Thoracic aorta (tissue), 2 donors: ENCODE data around the gene PCK1. TPM values are rescaled to one million over a fixed set of nuclear protein-coding genes. Genes with fewer than 3 reads are reported as not detected.

Experiments used
- ATAC-seq: fragments of 150-250 bp; one replicate; pipeline ENCODE4 v1.8.0; 2017; ENCODE audit warnings: low read depth; ENCODE audit not compliant: insufficient number of reproducible peaks, low FRiP score
- DNase-seq: peaks from one replicate; pipeline ENCODE4 v3.0.0-alpha.2; 2020; ENCODE audit warnings: low spot score
- H3K27ac ChIP-seq, 2 donors: fragments of 200-600 bp; sonication (generic); 1 replicate in 1 of 2; 2 replicates in 1 of 2; pipeline ENCODE4 v1.5.1; 2016; ENCODE audit warnings: mild to moderate bottlenecking in 2 of 2, moderate library complexity in 2 of 2
- H3K27me3 ChIP-seq: fragments of 200-600 bp; sonication (generic); replicated peaks from 2 replicates; pipeline ENCODE4 v1.6.0; 2016; ENCODE audit warnings: mild to moderate bottlenecking; ENCODE audit not compliant: insufficient read depth
- H3K36me3 ChIP-seq: fragments of 200-600 bp; sonication (generic); one replicate; pipeline ENCODE4 v1.5.1; 2016
- H3K4me1 ChIP-seq, 2 donors: fragments of 200-600 bp; sonication (generic); 1 replicate in 1 of 2; 2 replicates in 1 of 2; pipeline versions ENCODE4 v1.5.1 to v1.6.0; 2016; ENCODE audit warnings: low read depth in 2 of 2, mild to moderate bottlenecking in 1 of 2; ENCODE audit not compliant: control insufficient read depth in 1 of 2
- H3K4me3 ChIP-seq: fragments of 200-600 bp; sonication (generic); 2 replicates; pipeline ENCODE4 v1.5.1; 2016; ENCODE audit warnings: mild to moderate bottlenecking
- H3K9me3 ChIP-seq: fragments of 200-600 bp; sonication (generic); 2 replicates; pipeline ENCODE4 v1.5.1; 2016
- CTCF ChIP-seq: fragments of 200-600 bp; sonication (generic); IDR thresholded peaks from one replicate; pipeline ENCODE4 v1.5.1; 2019; ENCODE audit warnings: antibody characterized with exemption
- total RNA-seq, 2 donors: library from RNA; depleted of rRNA; stranded (reverse); fragments of >200 nt; gene quantifications; one replicate each; pipeline versions ENCODE4 v1.1.0 to v1.2.3, GENCODE V29; 2016

The PCK1 gene
- total RNA-seq, 2 donors from 2014 or later = 0.56 to 4.2 TPM

DNA sequence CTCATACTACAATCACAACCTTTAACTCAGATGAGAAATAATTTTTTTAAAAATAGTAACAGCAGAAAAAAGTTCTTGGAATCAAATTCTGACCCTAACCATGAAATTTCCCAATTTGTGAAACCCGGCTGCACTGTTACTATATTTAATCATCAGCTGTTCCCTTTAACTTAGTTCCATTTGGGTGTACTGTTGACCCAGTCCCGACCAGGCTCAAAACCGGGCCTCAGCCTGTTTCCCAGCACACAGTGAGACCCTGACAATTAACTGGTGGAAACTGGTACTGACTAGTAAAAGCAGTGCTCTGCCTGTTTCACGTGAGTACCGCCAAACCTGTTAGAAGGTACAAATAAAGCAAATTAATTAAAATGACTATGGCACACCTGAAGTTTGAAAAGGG is 43.0 kb upstream of the PCK1 start:
- DNase-seq (no peak), ATAC-seq (no peak)
- Histone ChIP-seq H3K27me3 (no peaks in the 10 kb centered on the region), H3K4me1 (no peaks in the 10 kb centered on the region), H3K9me3 (no peaks in the 10 kb centered on the region), H3K27ac (no peak overlapping the region), H3K4me3 (no peak overlapping the region), H3K36me3 (no peaks in the 10 kb centered on the region)
- no peak for TF ChIP-seq CTCF

- no peaks in the 10 kb centered on the region for H3K36me3 ChIP-seq
- no peak overlapping the region for H3K4me3 ChIP-seq
- no peak for TF ChIP-seq CTCF
- no peaks in the 10 kb centered on the region for H3K9me3 ChIP-seq
- DNase-seq = no peak
- H3K27ac ChIP-seq = no peak overlapping the region
- ATAC-seq = no peak
- H3K27me3 ChIP-seq = no peaks in the 10 kb centered on the region
- H3K4me1 ChIP-seq = no peaks in the 10 kb centered on the region
Observed at GRCh38 chr20:57522380-57523140, 38.4 kb upstream of the PCK1 start.

DNA sequence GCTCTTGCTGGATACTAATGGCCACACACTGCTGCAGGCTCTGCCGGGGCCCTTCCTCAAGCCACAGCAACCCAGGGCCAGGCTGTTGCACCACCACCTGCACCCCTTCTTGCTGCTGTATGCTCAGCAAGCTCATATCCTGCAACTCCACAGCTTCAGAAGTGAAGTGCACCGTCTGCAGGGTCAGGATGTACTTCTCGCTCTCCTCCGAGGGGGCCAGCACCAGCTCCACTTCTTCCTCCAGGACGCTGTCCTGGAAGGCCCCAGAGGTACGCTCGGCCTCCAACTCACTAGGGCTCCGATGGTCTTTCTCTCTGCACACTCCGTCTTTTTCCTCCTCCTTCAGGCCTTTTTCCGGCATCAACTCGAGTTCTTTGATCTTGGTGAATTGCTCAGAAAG is 37.1 kb upstream of the PCK1 start:
- no peak overlapping the region for H3K4me3 ChIP-seq
- no peak for ATAC-seq
- H3K4me1 ChIP-seq = no peaks in the 10 kb centered on the region
- no peak for TF ChIP-seq CTCF
- no peaks in the 10 kb centered on the region for H3K36me3 ChIP-seq
- H3K27me3 ChIP-seq = no peaks in the 10 kb centered on the region
- H3K27ac ChIP-seq = no peak overlapping the region
- DNase-seq = no peak
- no peaks in the 10 kb centered on the region for H3K9me3 ChIP-seq

GRCh38 chr20:57524511-57525176 is 36.3 kb upstream of the PCK1 start, which contains the start of gene CTCFL:
TSS of gene CTCFL (minus strand) at chr20:57525140. CDS start at chr20:57524205, 935 bp downstream.
- Histone ChIP-seq H3K4me3 (no peak within 1 kb of the TSS), H3K27ac (no peak within 1 kb of the TSS), H3K36me3 (no peaks in the 10 kb centered on the region), H3K4me1 (no peaks in the 10 kb centered on the region), H3K9me3 (no peaks in the 10 kb centered on the region), H3K27me3 (no peaks in the 10 kb centered on the region)
- TF ChIP-seq CTCF = no peak
- ATAC-seq (no peak), DNase-seq (no peak)

DNA sequence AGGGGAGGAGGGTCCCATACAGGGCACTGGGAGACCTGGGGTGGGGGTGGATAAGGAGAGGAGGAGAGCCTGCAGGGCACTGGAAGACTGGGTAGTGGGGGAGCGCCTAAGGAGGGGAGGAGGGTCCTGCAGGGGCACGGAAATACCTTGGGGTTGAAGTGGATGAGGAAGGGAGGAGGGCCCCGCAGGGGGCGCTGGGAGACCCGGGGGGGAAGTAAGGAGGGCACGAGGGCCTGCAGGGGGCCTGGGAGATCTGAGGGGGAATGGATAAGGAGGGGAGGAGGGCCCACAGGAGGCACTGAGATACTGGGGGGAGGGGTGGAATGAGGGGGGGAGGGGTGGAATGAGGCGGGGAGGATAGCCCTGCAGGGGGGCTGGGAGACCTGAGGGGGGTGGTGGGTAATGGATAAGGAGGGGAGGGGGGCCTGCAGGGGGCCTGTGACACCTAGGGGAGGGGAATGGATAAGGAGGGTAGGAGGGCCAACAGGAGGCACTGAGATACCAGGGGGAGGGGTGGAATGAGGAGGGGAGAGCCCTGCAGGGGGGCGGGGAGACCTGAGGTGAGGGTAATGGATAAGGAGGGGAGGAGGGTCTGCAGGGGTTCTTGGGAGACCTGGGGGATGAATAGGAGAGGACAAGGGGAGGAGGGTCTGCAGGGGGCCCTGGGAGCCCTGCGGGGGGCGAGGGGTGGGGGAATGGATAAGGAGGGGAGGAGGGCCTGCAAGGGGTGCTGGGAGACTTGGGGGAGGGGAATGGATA is 35.4 kb upstream of the PCK1 start:
- no peak for DNase-seq
- H3K4me3 ChIP-seq = no peak overlapping the region
- TF ChIP-seq CTCF = no peak
- no peaks in the 10 kb centered on the region for H3K9me3 ChIP-seq
- H3K4me1 ChIP-seq = no peaks in the 10 kb centered on the region
- no peak overlapping the region for H3K27ac ChIP-seq
- H3K36me3 ChIP-seq = no peaks in the 10 kb centered on the region
- ATAC-seq = no peak
- H3K27me3 ChIP-seq = no peaks in the 10 kb centered on the region
